HG03439 (cell line): Measurements from ENCODE around the gene CPNE2.

Experiments
- ATAC-seq: cut with Tn5 transposase; IDR thresholded peaks from one replicate; pipeline ENCODE4 v1.9.1; 2021; ENCODE audit warnings: mild to moderate bottlenecking, moderate library complexity; ENCODE audit not compliant: unreplicated experiment

Gene CPNE2

GRCh38 chr16:57118461-57119084, 26.2 kb downstream of the CPNE2 start:
- no peak for ATAC-seq

- no peak for ATAC-seq
Observed at GRCh38 chr16:57123216-57123973, 31.0 kb downstream of the CPNE2 start.

GRCh38 chr16:57123974-57124674, 31.7 kb downstream of the CPNE2 start:
- ATAC-seq, result no peak

- ATAC-seq, result no peak
Observed at GRCh38 chr16:57125376-57125775, 33.0 kb downstream of the CPNE2 start.

GRCh38 chr16:57125969-57126368, 33.6 kb downstream of the CPNE2 start:
- ATAC-seq, result no peak

GRCh38 chr16:57126411-57126810, 34.0 kb downstream of the CPNE2 start:
- no peak for ATAC-seq

- peak; percentile 64 for ATAC-seq
Observed at GRCh38 chr16:57127037-57127763, 34.8 kb downstream of the CPNE2 start.

GRCh38 chr16:57127836-57128235, 35.5 kb downstream of the CPNE2 start:
- ATAC-seq, result no peak

GRCh38 chr16:57128771-57129389, 36.5 kb downstream of the CPNE2 start:
- ATAC-seq, result no peak

- no peak for ATAC-seq
Observed at GRCh38 chr16:57130950-57131321, 38.6 kb downstream of the CPNE2 start.

- ATAC-seq, result no peak
Observed at GRCh38 chr16:57131351-57131970, 39.1 kb downstream of the CPNE2 start.

GRCh38 chr16:57132470-57132869, 40.1 kb downstream of the CPNE2 start:
- no peak for ATAC-seq

GRCh38 chr16:57133031-57133430, 40.6 kb downstream of the CPNE2 start:
- no peak for ATAC-seq

GRCh38 chr16:57133886-57134285, 41.5 kb downstream of the CPNE2 start:
- ATAC-seq, result no peak

- ATAC-seq, result no peak
Observed at GRCh38 chr16:57134982-57135381, 42.6 kb downstream of the CPNE2 start.

GRCh38 chr16:57137043-57137442, 44.7 kb downstream of the CPNE2 start:
- no peak for ATAC-seq

- ATAC-seq, result no peak
Observed at GRCh38 chr16:57137566-57138273, 45.3 kb downstream of the CPNE2 start.

GRCh38 chr16:57138281-57138935, 46.0 kb downstream of the CPNE2 start:
- ATAC-seq, result no peak

- no peak for ATAC-seq
Observed at GRCh38 chr16:57140931-57141668, 48.7 kb downstream of the CPNE2 start.
